GM12892 (cell line): ENCODE data around the gene CUL9.

Experiments
- DNase-seq: peaks from one replicate; pipeline ENCODE4 v3.0.0; 2011; ENCODE audit not compliant: insufficient read length
- FAIRE-seq: peaks from 2 replicates; lab custom pipeline; 2011; peaks lifted over from hg19 to GRCh38; lab: Jason Lieb, UNC
- POLR2A ChIP-seq: IDR thresholded peaks from 2 replicates; pipeline ENCODE4 v1.6.1; 2011; ENCODE audit warnings: low read depth, low read length, control low read depth
- POLR2AphosphoS5 ChIP-seq: IDR thresholded peaks from 2 replicates; pipeline ENCODE4 v1.6.1; 2011; ENCODE audit warnings: low read depth, low read length, control low read depth
- TAF1 ChIP-seq: IDR thresholded peaks from 2 replicates; pipeline ENCODE4 v1.6.1; 2011; ENCODE audit warnings: low read depth, mild to moderate bottlenecking, control low read depth, low read length, borderline replicate concordance

CUL9 gene

GRCh38 chr6:43262780-43263313 lies 80.9 kb downstream of the CUL9 start:
- FAIRE-seq (no peak), DNase-seq (no peak)
- TF ChIP-seq POLR2A (no peak), TAF1 (no peak)

GRCh38 chr6:43263314-43264178 lies 81.5 kb downstream of the CUL9 start:
- FAIRE-seq (peak; percentile 90), DNase-seq (peak; percentile 93)
- TF ChIP-seq TAF1 (no peak), POLR2AphosphoS5 (no peak), POLR2A (no peak)

GRCh38 chr6:43264599-43265145 lies 82.7 kb downstream of the CUL9 start:
- no peak for DNase-seq
- FAIRE-seq: no peak
- TF ChIP-seq TAF1 (no peak), POLR2AphosphoS5 (no peak), POLR2A (no peak)

GRCh38 chr6:43265564-43265963 lies 83.6 kb downstream of the CUL9 start:
- FAIRE-seq: no peak
- DNase-seq: no peak
- no peak for TF ChIP-seq TAF1
- TF ChIP-seq POLR2A: no peak
- no peak for TF ChIP-seq POLR2AphosphoS5

GRCh38 chr6:43267619-43268354 lies 85.8 kb downstream of the CUL9 start:
- DNase-seq: no peak

GRCh38 chr6:43268355-43268700 lies 86.3 kb downstream of the CUL9 start:
- DNase-seq (no peak), FAIRE-seq (no peak)
- TF ChIP-seq POLR2AphosphoS5: no peak
- no peak for TF ChIP-seq POLR2A
- TF ChIP-seq TAF1: no peak

More at GRCh38 chr6:43267619-43268354, 85.8 kb downstream of the CUL9 start:
- no peak for TF ChIP-seq TAF1
- no peak for TF ChIP-seq POLR2AphosphoS5
- TF ChIP-seq POLR2A: no peak
- no peak for FAIRE-seq

GRCh38 chr6:43268782-43269272 lies 86.8 kb downstream of the CUL9 start:
- TF ChIP-seq TAF1: no peak
- DNase-seq (no peak), FAIRE-seq (no peak)

- no peak for TF ChIP-seq TAF1
- TF ChIP-seq POLR2A: no peak
- no peak for TF ChIP-seq POLR2AphosphoS5
- DNase-seq (no peak), FAIRE-seq (no peak)
Measured at GRCh38 chr6:43269273-43270007, 87.4 kb downstream of the CUL9 start.

GRCh38 chr6:43271103-43271815 lies 89.3 kb downstream of the CUL9 start:
- FAIRE-seq (peak; percentile 44), DNase-seq (no peak)
- TF ChIP-seq POLR2AphosphoS5 (no peak), POLR2A (no peak), TAF1 (no peak)

GRCh38 chr6:43271944-43272343 lies 89.9 kb downstream of the CUL9 start:
- FAIRE-seq (no peak), DNase-seq (no peak)
- TF ChIP-seq POLR2AphosphoS5: no peak
- TF ChIP-seq POLR2A: no peak
- no peak for TF ChIP-seq TAF1
